ENCODE results near the gene KCNQ1. TPM values are rescaled to one million over a fixed set of nuclear protein-coding genes. Genes with fewer than 3 reads are reported as not detected.

The KCNQ1 gene
- total RNA-seq, 2 experiments from 2014 or later: 10.7 to 10.8 TPM

- Mint-ChIP-seq H3K4me3 (no peak overlapping the region), H3K9me3 (peaks cover 10% of the 10 kb centered on the region), H3K27ac (no peak overlapping the region), H3K4me1 (ENCODE audit: low read depth) (no peaks in the 10 kb centered on the region), H3K27me3 (no peaks in the 10 kb centered on the region), H3K36me3 (peaks cover 26% of the 10 kb centered on the region)
- ChIA-PET CTCF (no interaction called here), POLR2A (no interaction called here)
- intact Hi-C loops (cut with micrococcal nuclease): no loop called here
- DNase-seq: no peak
Measured at GRCh38 chr11:2660357-2660939, 215.6 kb downstream of the KCNQ1 start.

- no peak overlapping the region for H3K27ac Mint-ChIP-seq
- no peak overlapping the region for H3K4me3 Mint-ChIP-seq
- peaks cover 26% of the 10 kb centered on the region for H3K36me3 Mint-ChIP-seq
- no peaks in the 10 kb centered on the region for H3K27me3 Mint-ChIP-seq
- peaks cover 10% of the 10 kb centered on the region for H3K9me3 Mint-ChIP-seq
- H3K4me1 Mint-ChIP-seq (ENCODE audit: low read depth): no peaks in the 10 kb centered on the region
- ChIA-PET POLR2A (no interaction called here), CTCF (no interaction called here)
- intact Hi-C loops (cut with micrococcal nuclease): no loop called here
- DNase-seq: no peak
Measured at GRCh38 chr11:2661173-2662023, 216.6 kb downstream of the KCNQ1 start.

GRCh38 chr11:2662024-2662312, 217.2 kb downstream of the KCNQ1 start:
- Mint-ChIP-seq H3K4me1 (ENCODE audit: low read depth) (no peaks in the 10 kb centered on the region), H3K4me3 (no peak overlapping the region), H3K27me3 (no peaks in the 10 kb centered on the region), H3K36me3 (peaks cover 26% of the 10 kb centered on the region), H3K9me3 (peaks cover 10% of the 10 kb centered on the region), H3K27ac (no peak overlapping the region)
- POLR2A ChIA-PET: no interaction called here
- no peak for DNase-seq
- intact Hi-C loops (cut with micrococcal nuclease): no loop called here
- CTCF ChIA-PET: no interaction called here

- ChIA-PET CTCF (no interaction called here), POLR2A (no interaction called here)
- no peaks in the 10 kb centered on the region for H3K27me3 Mint-ChIP-seq
- H3K9me3 Mint-ChIP-seq: peaks cover 10% of the 10 kb centered on the region
- no peak overlapping the region for H3K4me3 Mint-ChIP-seq
- DNase-seq: peak; percentile 0
- no peak overlapping the region for H3K27ac Mint-ChIP-seq
- H3K4me1 Mint-ChIP-seq (ENCODE audit: low read depth): no peaks in the 10 kb centered on the region
- intact Hi-C loops (cut with micrococcal nuclease): no loop called here
- H3K36me3 Mint-ChIP-seq: peaks cover 23% of the 10 kb centered on the region
Measured at GRCh38 chr11:2662430-2663299, 217.9 kb downstream of the KCNQ1 start.

DNA sequence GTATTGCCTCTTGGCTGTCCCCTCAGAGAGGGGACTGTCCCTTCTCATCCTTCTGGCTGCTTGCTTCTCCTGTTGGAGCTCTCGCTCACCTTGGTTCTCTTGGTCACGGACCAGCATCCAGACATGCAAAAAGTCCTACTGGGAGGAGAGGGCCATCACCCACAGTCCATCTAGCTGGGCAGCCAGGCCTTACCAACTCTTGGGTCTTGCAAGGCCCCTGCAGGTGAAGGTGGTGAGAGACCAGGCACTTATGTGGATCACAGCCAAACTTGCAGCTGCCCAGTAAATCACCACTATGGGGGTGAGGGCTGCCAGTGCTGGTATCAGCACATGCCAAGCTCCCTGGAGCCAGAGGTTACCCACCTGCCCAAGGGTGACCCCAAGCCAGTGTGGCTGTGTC, 218.7 kb downstream of the KCNQ1 start:
- CTCF ChIA-PET: no interaction called here
- Mint-ChIP-seq H3K9me3 (peaks cover 10% of the 10 kb centered on the region), H3K4me1 (ENCODE audit: low read depth) (no peaks in the 10 kb centered on the region), H3K36me3 (peaks cover 20% of the 10 kb centered on the region), H3K4me3 (no peak overlapping the region), H3K27ac (no peak overlapping the region), H3K27me3 (no peaks in the 10 kb centered on the region)
- intact Hi-C loops (cut with micrococcal nuclease): no loop called here
- DNase-seq: peak; percentile 7
- POLR2A ChIA-PET: no interaction called here

DNA sequence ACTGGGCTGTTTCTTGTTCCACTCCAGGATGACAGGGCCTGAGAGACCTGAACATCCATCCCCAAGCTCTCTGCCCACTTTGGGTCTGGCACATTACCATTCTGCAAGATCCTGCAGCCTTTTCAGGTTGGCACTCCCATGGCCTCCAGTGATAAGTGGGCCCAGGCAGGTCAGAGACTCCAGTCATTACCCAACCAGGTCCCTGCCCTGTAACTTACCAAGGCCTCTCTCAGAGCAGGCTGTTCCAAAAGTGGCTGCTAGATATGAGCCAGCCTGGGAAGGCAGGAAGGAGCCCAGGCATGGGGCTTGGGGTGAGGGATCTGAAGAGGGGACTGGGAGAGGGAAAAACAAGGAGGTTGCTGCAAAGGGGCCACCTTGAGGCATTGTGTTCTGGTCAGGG, 219.1 kb downstream of the KCNQ1 start:
- H3K27ac Mint-ChIP-seq: no peak overlapping the region
- peak; percentile 3 for DNase-seq
- ChIA-PET POLR2A (no interaction called here), CTCF (no interaction called here)
- intact Hi-C loops (cut with micrococcal nuclease): no loop called here
- no peaks in the 10 kb centered on the region for H3K27me3 Mint-ChIP-seq
- H3K4me3 Mint-ChIP-seq: no peak overlapping the region
- peaks cover 16% of the 10 kb centered on the region for H3K36me3 Mint-ChIP-seq
- no peaks in the 10 kb centered on the region for H3K4me1 Mint-ChIP-seq (ENCODE audit: low read depth)
- peaks cover 10% of the 10 kb centered on the region for H3K9me3 Mint-ChIP-seq

- intact Hi-C loops (cut with micrococcal nuclease): no loop called here
- CTCF ChIA-PET: interaction anchor here (0.6 kb wide), 1 partner anchor 176 kb away, joined by 3 read pairs; no protein-coding TSS in a partner anchor
- Mint-ChIP-seq H3K4me1 (ENCODE audit: low read depth) (no peaks in the 10 kb centered on the region), H3K36me3 (peaks cover 12% of the 10 kb centered on the region), H3K27ac (no peak overlapping the region), H3K4me3 (no peak overlapping the region), H3K9me3 (peaks cover 5% of the 10 kb centered on the region), H3K27me3 (no peaks in the 10 kb centered on the region)
- DNase-seq: peak; percentile 3
- POLR2A ChIA-PET: no interaction called here
Measured at GRCh38 chr11:2664376-2664775, 219.6 kb downstream of the KCNQ1 start.

DNA sequence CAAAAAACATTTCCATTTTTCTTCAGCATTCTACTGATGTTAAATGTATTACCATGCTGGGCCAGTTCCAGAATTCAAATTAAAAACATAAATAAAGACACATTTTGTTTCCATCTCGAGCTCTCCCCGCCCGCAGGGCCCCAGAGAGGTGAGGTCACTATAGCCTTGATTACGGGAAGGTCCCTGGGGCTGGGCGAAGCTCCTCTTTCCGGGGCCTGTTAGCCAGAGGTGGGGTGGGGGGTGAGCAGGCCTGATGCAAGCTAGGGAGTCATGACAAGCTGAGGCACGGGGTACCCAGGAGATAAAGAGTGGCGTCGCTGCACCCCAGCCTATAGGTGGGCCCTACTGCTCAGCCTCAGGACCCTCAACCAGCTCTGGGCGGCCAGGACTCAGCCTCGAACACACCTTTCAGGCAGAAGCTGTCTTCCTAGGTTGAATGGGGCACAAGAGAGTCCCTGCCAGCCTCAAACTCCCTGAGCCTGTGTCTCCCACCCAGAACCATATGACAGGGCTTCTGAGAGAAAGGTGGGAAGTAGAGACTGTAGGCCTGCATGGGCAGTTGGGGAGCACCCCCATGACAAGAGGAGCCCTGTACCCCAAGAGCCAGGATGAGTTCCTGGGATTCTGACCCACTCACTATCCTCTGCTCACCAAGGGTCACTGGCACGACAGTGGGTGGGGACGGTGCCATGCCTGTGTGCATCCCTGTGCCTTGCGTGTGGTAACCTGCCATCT, 220.2 kb downstream of the KCNQ1 start:
- no peaks in the 10 kb centered on the region for H3K27me3 Mint-ChIP-seq
- no peaks in the 10 kb centered on the region for H3K4me1 Mint-ChIP-seq (ENCODE audit: low read depth)
- no peak overlapping the region for H3K27ac Mint-ChIP-seq
- DNase-seq: peak; percentile 6
- POLR2A ChIA-PET: no interaction called here
- CTCF ChIA-PET: interaction anchor here (0.6 kb wide), 1 partner anchor 176 kb away, joined by 3 read pairs; no protein-coding TSS in a partner anchor
- H3K4me3 Mint-ChIP-seq: no peak overlapping the region
- peaks cover 10% of the 10 kb centered on the region for H3K36me3 Mint-ChIP-seq
- peaks cover 4% of the 10 kb centered on the region for H3K9me3 Mint-ChIP-seq
- intact Hi-C loops (cut with micrococcal nuclease): no loop called here

- POLR2A ChIA-PET: no interaction called here
- intact Hi-C loops (cut with micrococcal nuclease): no loop called here
- Mint-ChIP-seq H3K36me3 (peaks cover 5% of the 10 kb centered on the region), H3K4me3 (no peak overlapping the region), H3K27me3 (no peaks in the 10 kb centered on the region), H3K27ac (no peak overlapping the region), H3K9me3 (no peaks in the 10 kb centered on the region), H3K4me1 (ENCODE audit: low read depth) (no peaks in the 10 kb centered on the region)
- CTCF ChIA-PET: interaction anchor here (1.4 kb wide), 1 partner anchor 133 kb away, joined by 4 read pairs; no protein-coding TSS in a partner anchor
- DNase-seq: peak; percentile 2
Measured at GRCh38 chr11:2665526-2666400, 221.0 kb downstream of the KCNQ1 start.

DNA sequence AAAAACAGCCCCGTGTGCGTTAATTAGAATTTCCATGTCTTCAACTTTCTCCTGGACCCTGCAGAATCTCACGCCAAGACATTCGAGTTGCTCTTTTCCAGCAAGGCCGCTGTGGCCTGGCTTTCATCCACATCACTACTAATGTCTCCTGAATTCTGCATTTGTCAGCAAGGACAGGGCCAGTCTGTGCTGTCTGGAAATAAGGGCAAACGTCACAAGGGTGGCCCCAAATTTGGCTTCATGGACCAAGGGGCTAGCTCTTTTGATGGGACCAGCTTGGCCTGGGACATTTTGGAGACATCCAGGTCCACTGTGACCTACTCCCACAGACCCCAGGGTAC, 221.6 kb downstream of the KCNQ1 start:
- Mint-ChIP-seq H3K4me1 (ENCODE audit: low read depth) (no peaks in the 10 kb centered on the region), H3K27me3 (no peaks in the 10 kb centered on the region), H3K4me3 (no peak overlapping the region), H3K36me3 (no peaks in the 10 kb centered on the region), H3K27ac (no peak overlapping the region), H3K9me3 (no peaks in the 10 kb centered on the region)
- CTCF ChIA-PET: interaction anchor here (1.4 kb wide), 1 partner anchor 133 kb away, joined by 4 read pairs; no protein-coding TSS in a partner anchor
- POLR2A ChIA-PET: no interaction called here
- DNase-seq: peak; percentile 3
- intact Hi-C loops (cut with micrococcal nuclease): no loop called here

GRCh38 chr11:2666828-2667570, 222.2 kb downstream of the KCNQ1 start:
- ChIA-PET CTCF (interaction anchor here (1.4 kb wide), 1 partner anchor 134 kb away, joined by 4 read pairs; no protein-coding TSS in a partner anchor), POLR2A (no interaction called here)
- Mint-ChIP-seq H3K9me3 (no peaks in the 10 kb centered on the region), H3K4me1 (ENCODE audit: low read depth) (no peaks in the 10 kb centered on the region), H3K36me3 (no peaks in the 10 kb centered on the region), H3K4me3 (no peak overlapping the region), H3K27me3 (no peaks in the 10 kb centered on the region), H3K27ac (no peak overlapping the region)
- intact Hi-C loops (cut with micrococcal nuclease): no loop called here
- peak; percentile 0 for DNase-seq

Data from activated CD4-positive, alpha-beta memory T cell treated with anti-CD3 and anti-CD28 coated beads for 36 hours (primary cell).